Measurements from ENCODE around the gene FASTK.

The FASTK gene

DNA sequence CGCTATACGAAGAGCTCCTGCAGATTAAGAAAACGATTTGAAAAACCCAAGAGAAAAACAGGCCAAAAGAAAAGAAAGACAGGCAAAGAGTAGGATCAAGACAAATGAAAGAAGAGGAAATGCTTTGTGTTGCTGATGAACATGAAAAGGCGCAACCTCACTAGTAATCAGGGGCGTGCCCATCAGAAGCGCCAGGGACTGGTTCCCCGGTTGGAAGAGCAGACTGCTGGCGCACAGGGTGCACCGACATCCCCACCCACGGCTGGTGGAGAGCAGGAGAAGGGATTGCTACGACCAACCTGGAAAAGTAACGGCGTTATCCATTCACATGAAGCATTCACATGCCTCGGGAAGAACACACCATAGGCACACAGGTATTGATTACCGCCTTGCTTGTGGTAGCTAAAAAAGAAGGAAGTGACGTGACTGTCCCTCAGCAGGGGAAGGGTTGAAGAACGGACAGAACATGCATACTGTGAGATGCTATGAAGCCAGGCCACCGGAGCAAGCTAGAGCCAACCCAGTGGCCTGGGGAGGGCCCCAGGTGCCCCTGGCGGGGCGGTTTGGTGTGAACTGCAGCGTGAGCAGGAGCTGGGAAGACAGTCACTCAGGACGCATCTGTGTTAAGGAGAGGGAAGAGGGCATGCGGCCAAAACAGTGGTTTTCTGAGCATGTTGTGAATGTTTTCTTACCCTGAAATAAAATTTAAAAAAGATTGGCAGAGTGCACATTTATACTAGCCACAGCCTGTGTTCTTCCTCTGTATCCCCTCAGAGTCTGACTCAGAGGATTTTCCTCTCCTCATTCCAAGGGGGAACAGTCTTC is 24.0 kb upstream of the FASTK start:
- Histone ChIP-seq H3K36me3 (ENCODE audit: control insufficient read depth, insufficient read depth, low read length, severe bottlenecking) (peaks cover 9% of the 10 kb centered on the region), H3K4me3 (ENCODE audit: low read length) (no peak overlapping the region), H3K9me3 (ENCODE audit: control insufficient read depth, low read length) (no peaks in the 10 kb centered on the region), H3K9ac (ENCODE audit: low read length) (no peak overlapping the region), H3K27me3 (replicated peaks; ENCODE audit: control insufficient read depth, insufficient read depth, low read length) (no peaks in the 10 kb centered on the region), H3K4me1 (ENCODE audit: control insufficient read depth, insufficient read depth, low read length) (peaks cover 18% of the 10 kb centered on the region)
- peak; percentile 70 for DNase-seq (ENCODE audit: low read depth)

GRCh38 chr7:151103973-151104372 is 23.4 kb upstream of the FASTK start:
- no peak for DNase-seq (ENCODE audit: low read depth)
- Histone ChIP-seq H3K27me3 (replicated peaks; ENCODE audit: control insufficient read depth, insufficient read depth, low read length) (no peaks in the 10 kb centered on the region), H3K9me3 (ENCODE audit: control insufficient read depth, low read length) (no peaks in the 10 kb centered on the region), H3K36me3 (ENCODE audit: control insufficient read depth, insufficient read depth, low read length, severe bottlenecking) (peaks cover 9% of the 10 kb centered on the region), H3K9ac (ENCODE audit: low read length) (no peak overlapping the region), H3K4me3 (ENCODE audit: low read length) (no peak overlapping the region), H3K4me1 (ENCODE audit: control insufficient read depth, insufficient read depth, low read length) (peaks cover 12% of the 10 kb centered on the region)

- no peaks in the 10 kb centered on the region for H3K27me3 ChIP-seq (replicated peaks; ENCODE audit: control insufficient read depth, insufficient read depth, low read length)
- H3K36me3 ChIP-seq (ENCODE audit: control insufficient read depth, insufficient read depth, low read length, severe bottlenecking): peaks cover 11% of the 10 kb centered on the region
- no peak overlapping the region for H3K4me3 ChIP-seq (ENCODE audit: low read length)
- H3K4me1 ChIP-seq (ENCODE audit: control insufficient read depth, insufficient read depth, low read length): peaks cover 12% of the 10 kb centered on the region
- no peak for DNase-seq (ENCODE audit: low read depth)
- no peak overlapping the region for H3K9ac ChIP-seq (ENCODE audit: low read length)
- H3K9me3 ChIP-seq (ENCODE audit: control insufficient read depth, low read length): no peaks in the 10 kb centered on the region
Observed at GRCh38 chr7:151102991-151103390, 22.4 kb upstream of the FASTK start.

DNA sequence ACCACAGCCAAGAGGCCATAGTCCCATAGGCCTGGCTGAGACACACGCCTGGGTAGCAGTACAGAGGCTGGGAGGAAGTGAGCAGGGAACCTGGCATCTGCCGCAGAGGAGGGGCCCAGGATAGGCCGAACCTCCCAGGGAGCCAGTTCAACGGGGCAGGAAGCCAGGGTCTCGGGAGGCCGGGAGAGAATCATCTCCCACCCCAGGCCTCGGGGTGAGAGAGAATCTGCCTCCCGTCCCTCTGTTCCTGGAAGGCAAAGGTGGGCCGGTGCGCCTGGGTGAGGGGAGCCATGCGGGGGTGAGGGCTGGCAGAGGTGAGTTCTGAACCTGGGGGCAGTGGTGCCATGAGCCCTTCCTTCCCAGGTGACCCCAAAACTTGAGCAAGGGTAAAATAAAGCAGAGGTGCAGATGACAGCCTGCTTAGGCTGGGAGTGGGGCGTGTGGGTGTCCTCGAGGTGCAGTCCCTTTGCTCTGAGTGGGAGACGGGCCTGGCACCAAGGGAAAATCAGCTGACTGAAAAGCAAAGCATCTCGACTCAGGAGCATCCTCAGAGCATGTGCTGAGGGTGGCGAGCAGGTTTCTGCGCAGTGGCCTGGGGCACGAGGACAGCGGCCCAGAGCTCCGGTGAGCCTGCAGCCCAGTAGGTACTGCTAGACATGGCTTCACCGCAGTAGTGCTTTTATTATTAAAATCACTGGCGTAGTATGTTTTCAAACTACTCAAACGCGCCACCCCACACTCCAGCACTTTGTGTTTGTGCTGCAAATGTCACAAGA is 21.2 kb upstream of the FASTK start:
- H3K9ac ChIP-seq (ENCODE audit: low read length): no peak overlapping the region
- no peaks in the 10 kb centered on the region for H3K9me3 ChIP-seq (ENCODE audit: control insufficient read depth, low read length)
- no peak for DNase-seq (ENCODE audit: low read depth)
- H3K36me3 ChIP-seq (ENCODE audit: control insufficient read depth, insufficient read depth, low read length, severe bottlenecking): peaks cover 13% of the 10 kb centered on the region
- no peak overlapping the region for H3K4me3 ChIP-seq (ENCODE audit: low read length)
- H3K4me1 ChIP-seq (ENCODE audit: control insufficient read depth, insufficient read depth, low read length): peaks cover 12% of the 10 kb centered on the region
- no peaks in the 10 kb centered on the region for H3K27me3 ChIP-seq (replicated peaks; ENCODE audit: control insufficient read depth, insufficient read depth, low read length)

GRCh38 chr7:151100921-151101320 is 20.3 kb upstream of the FASTK start:
- Histone ChIP-seq H3K36me3 (ENCODE audit: control insufficient read depth, insufficient read depth, low read length, severe bottlenecking) (peaks cover 8% of the 10 kb centered on the region), H3K4me1 (ENCODE audit: control insufficient read depth, insufficient read depth, low read length) (peaks cover 12% of the 10 kb centered on the region), H3K9me3 (ENCODE audit: control insufficient read depth, low read length) (no peaks in the 10 kb centered on the region), H3K4me3 (ENCODE audit: low read length) (no peak overlapping the region), H3K27me3 (replicated peaks; ENCODE audit: control insufficient read depth, insufficient read depth, low read length) (no peaks in the 10 kb centered on the region), H3K9ac (ENCODE audit: low read length) (no peak overlapping the region)
- no peak for DNase-seq (ENCODE audit: low read depth)

DNA sequence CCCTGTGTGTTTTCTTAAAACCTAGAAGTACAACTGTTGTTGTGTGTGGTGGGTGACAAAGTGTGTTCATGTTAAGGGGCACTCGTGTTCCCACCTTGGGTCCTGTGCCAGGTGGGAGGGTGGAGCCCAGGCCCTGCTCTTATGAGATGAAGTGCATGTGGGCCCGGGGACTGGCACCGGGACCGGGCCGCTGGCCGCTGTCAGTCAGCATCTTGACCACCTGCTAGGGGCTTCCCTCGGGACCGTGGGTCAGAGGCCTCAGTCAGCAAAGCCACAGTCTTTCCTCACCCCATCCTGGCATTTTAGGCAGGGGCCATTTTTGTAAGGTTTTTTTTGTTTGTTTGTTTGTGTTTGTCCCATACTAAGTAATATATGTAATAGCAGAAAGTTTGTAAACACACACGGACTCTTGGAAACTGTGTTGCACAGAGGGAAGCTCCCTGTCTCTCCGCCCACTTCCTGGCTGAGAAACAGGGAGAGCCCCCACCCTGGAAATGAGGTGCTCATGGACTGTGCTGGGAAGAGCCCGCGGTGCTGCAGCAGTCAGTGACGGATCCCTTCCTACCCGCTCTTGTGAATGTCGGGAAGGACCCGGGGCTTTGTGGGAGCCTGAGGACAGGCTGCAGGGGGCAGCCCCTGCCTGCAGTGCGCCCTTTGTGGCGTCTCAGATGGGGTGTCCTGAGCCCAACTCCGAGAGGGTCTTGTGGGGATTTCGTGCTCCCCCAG is 19.0 kb upstream of the FASTK start:
- no peak for DNase-seq (ENCODE audit: low read depth)
- Histone ChIP-seq H3K36me3 (ENCODE audit: control insufficient read depth, insufficient read depth, low read length, severe bottlenecking) (peaks cover 5% of the 10 kb centered on the region), H3K4me1 (ENCODE audit: control insufficient read depth, insufficient read depth, low read length) (peaks cover 10% of the 10 kb centered on the region), H3K9ac (ENCODE audit: low read length) (no peak overlapping the region), H3K4me3 (ENCODE audit: low read length) (no peak overlapping the region), H3K27me3 (replicated peaks; ENCODE audit: control insufficient read depth, insufficient read depth, low read length) (no peaks in the 10 kb centered on the region), H3K9me3 (ENCODE audit: control insufficient read depth, low read length) (no peaks in the 10 kb centered on the region)

DNA sequence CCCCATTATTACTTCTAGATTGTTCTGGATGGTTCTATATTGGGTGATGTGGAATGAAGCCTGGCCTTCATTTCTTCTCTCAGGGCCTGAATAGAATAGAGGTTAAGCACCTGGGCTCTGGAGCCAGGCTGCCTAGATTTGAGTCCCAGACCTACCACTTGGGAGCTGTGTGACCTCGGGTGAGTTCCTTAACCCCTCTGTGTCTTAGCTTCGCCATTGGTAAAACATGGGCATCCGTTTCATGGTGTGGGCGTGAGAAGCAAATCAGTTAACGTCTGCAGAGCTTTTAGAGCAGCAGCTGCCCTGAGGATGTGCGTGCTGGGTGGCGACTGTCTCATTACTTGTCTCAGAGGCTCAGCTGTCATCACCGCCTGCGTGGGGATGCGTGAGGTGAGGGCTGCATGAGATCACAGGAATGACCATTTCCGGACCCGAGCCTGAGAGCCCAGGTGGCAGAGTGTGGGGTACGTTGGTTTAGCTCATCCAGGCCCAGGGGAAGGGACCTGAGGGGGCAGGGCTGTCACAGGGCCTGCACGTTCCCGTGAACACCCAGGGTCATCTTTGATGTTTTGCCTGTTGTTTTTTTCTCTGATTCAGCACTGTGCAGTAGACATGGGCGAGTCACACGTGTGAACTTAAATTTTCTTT is 15.3 kb upstream of the FASTK start:
- DNase-seq (ENCODE audit: low read depth): no peak

DNA sequence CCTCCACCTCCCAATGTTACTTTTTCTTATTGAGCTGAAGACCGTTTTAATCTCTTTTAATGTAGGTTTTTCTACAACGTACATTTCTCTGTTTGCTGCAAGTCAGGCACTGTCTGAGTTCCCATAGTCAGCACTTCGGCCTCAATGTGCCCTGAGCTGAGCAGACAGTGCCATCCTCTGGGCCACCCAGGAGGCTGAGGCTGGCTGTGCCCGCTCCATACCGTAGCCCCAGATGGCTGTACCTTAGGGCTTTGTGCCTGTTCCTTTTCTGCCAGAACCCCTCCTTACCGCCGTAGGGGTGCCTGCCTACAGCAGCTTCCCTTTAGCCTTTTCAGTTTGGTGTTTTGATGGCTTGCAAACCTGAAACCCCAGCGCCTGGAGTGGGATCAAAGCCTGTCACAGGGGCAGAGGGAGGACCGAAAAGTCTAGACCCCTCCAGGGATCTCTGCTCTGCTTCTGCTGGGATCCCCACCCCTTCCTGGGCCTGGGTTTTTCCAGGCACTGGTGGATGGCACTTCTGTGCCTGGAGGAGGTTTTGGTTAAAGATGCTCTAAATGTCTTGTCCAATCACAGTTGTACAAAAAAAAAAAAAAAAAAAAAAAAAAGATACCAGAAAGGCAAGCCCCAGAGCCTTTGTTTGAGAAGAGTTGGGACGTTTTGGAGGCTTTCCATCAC is 14.7 kb upstream of the FASTK start:
- Histone ChIP-seq H3K9me3 (ENCODE audit: control insufficient read depth, low read length) (no peaks in the 10 kb centered on the region), H3K9ac (ENCODE audit: low read length) (no peak overlapping the region)
- no peak for DNase-seq (ENCODE audit: low read depth)

More for the DNA sequence above, 15.3 kb upstream of the FASTK start:
- Histone ChIP-seq H3K9ac (ENCODE audit: low read length) (no peak overlapping the region), H3K27me3 (replicated peaks; ENCODE audit: control insufficient read depth, insufficient read depth, low read length) (no peaks in the 10 kb centered on the region), H3K36me3 (ENCODE audit: control insufficient read depth, insufficient read depth, low read length, severe bottlenecking) (peaks cover 3% of the 10 kb centered on the region), H3K9me3 (ENCODE audit: control insufficient read depth, low read length) (no peaks in the 10 kb centered on the region), H3K4me1 (ENCODE audit: control insufficient read depth, insufficient read depth, low read length) (peaks cover 37% of the 10 kb centered on the region), H3K4me3 (ENCODE audit: low read length) (no peak overlapping the region)

GRCh38 chr7:151094675-151095074 is 14.1 kb upstream of the FASTK start:
- no peaks in the 10 kb centered on the region for H3K9me3 ChIP-seq (ENCODE audit: control insufficient read depth, low read length)
- peaks cover 3% of the 10 kb centered on the region for H3K36me3 ChIP-seq (ENCODE audit: control insufficient read depth, insufficient read depth, low read length, severe bottlenecking)
- H3K4me1 ChIP-seq (ENCODE audit: control insufficient read depth, insufficient read depth, low read length): peaks cover 49% of the 10 kb centered on the region
- H3K9ac ChIP-seq (ENCODE audit: low read length): no peak overlapping the region
- no peaks in the 10 kb centered on the region for H3K27me3 ChIP-seq (replicated peaks; ENCODE audit: control insufficient read depth, insufficient read depth, low read length)
- DNase-seq (ENCODE audit: low read depth): no peak
- H3K4me3 ChIP-seq (ENCODE audit: low read length): no peak overlapping the region

More for the DNA sequence above, 14.7 kb upstream of the FASTK start:
- Histone ChIP-seq H3K4me3 (ENCODE audit: low read length) (no peak overlapping the region), H3K4me1 (ENCODE audit: control insufficient read depth, insufficient read depth, low read length) (peaks cover 43% of the 10 kb centered on the region), H3K36me3 (ENCODE audit: control insufficient read depth, insufficient read depth, low read length, severe bottlenecking) (peaks cover 3% of the 10 kb centered on the region), H3K27me3 (replicated peaks; ENCODE audit: control insufficient read depth, insufficient read depth, low read length) (no peaks in the 10 kb centered on the region)

GRCh38 chr7:151093748-151094147 is 13.1 kb upstream of the FASTK start:
- Histone ChIP-seq H3K9ac (ENCODE audit: low read length) (no peak overlapping the region), H3K4me1 (ENCODE audit: control insufficient read depth, insufficient read depth, low read length) (peaks cover 59% of the 10 kb centered on the region), H3K4me3 (ENCODE audit: low read length) (no peak overlapping the region), H3K36me3 (ENCODE audit: control insufficient read depth, insufficient read depth, low read length, severe bottlenecking) (peaks cover 3% of the 10 kb centered on the region), H3K27me3 (replicated peaks; ENCODE audit: control insufficient read depth, insufficient read depth, low read length) (no peaks in the 10 kb centered on the region), H3K9me3 (ENCODE audit: control insufficient read depth, low read length) (no peaks in the 10 kb centered on the region)
- DNase-seq (ENCODE audit: low read depth): no peak

All from adipocyte (in vitro differentiated cells).